Activated CD8-positive, alpha-beta T cell treated with anti-CD3 and anti-CD28 coated beads, Interleukin-2, amount 10 ng/mL, durations not matched to agents 7 days and 5 days (primary cell): ENCODE results near the gene PDE8B. TPM values are rescaled to one million over a fixed set of nuclear protein-coding genes. Genes with fewer than 3 reads are reported as not detected.
"Not testable (repeated sequence)": the region's sequence is repeated elsewhere in the genome, so short reads cannot be mapped to it uniquely, and the experiment has no call there.

Source experiments
- ATAC-seq: fragments of 150-1000 bp; cut with Tn5 transposase; one replicate; pipeline ENCODE4 v1.10.0; 2021; ENCODE audit warnings: moderate library complexity
- CTCF ChIA-PET: fragments of 350-600 bp; sonication (Branson Sonifier 250); formaldehyde crosslinking; loops from one replicate; lab custom pipeline; 2021; ENCODE audit warnings: antibody characterized with exemption; lab: Charles Lee
- POLR2A ChIA-PET: fragments of 350-600 bp; sonication (Branson Sonifier 250); formaldehyde crosslinking; loops from one replicate; lab custom pipeline; 2021; ENCODE audit warnings: antibody characterized with exemption; lab: Charles Lee
- DNase-seq: peaks from one replicate; pipeline ENCODE4 v3.0.0-alpha.2; 2020
- H3K27ac Mint-ChIP-seq: one replicate; pipeline ENCODE4 v1.8.0; 2021; ENCODE audit warnings: mild to moderate bottlenecking, mixed read lengths
- H3K27me3 Mint-ChIP-seq: one replicate; pipeline ENCODE4 v1.8.0; 2021; ENCODE audit warnings: low read depth, mixed read lengths
- H3K36me3 Mint-ChIP-seq: one replicate; pipeline ENCODE4 v1.8.0; 2021; ENCODE audit warnings: low read depth, mixed read lengths
- H3K4me1 Mint-ChIP-seq: one replicate; pipeline ENCODE4 v1.8.0; 2021; ENCODE audit warnings: low read depth, mixed read lengths
- H3K4me3 Mint-ChIP-seq: one replicate; pipeline ENCODE4 v1.8.0; 2021; ENCODE audit warnings: mild to moderate bottlenecking, mixed read lengths
- H3K9me3 Mint-ChIP-seq: one replicate; pipeline ENCODE4 v1.8.0; 2022; ENCODE audit warnings: mixed read lengths; ENCODE audit not compliant: insufficient read depth
- total RNA-seq, 2 experiments: library from RNA; stranded (reverse); gene quantifications; one replicate each; pipeline ENCODE4 v1.2.3, GENCODE V29; 2021

PDE8B gene
- total RNA-seq, 2 experiments from 2014 or later, result not detected

- DNase-seq (no peak), ATAC-seq (no peak)
- Mint-ChIP-seq H3K9me3 (no peaks in the 10 kb centered on the region), H3K27ac (no peak overlapping the region), H3K4me1 (peaks cover 5% of the 10 kb centered on the region), H3K27me3 (no peaks in the 10 kb centered on the region), H3K36me3 (no peaks in the 10 kb centered on the region), H3K4me3 (no peak overlapping the region)
- ChIA-PET CTCF (no interaction called here), POLR2A (no interaction called here)
Measured at GRCh38 chr5:77360973-77361372, 150.5 kb downstream of the PDE8B start.

- H3K9me3 Mint-ChIP-seq, result no peaks in the 10 kb centered on the region
- POLR2A ChIA-PET, result no interaction called here
- no peak overlapping the region for H3K27ac Mint-ChIP-seq
- ATAC-seq, result no peak
- no peaks in the 10 kb centered on the region for H3K36me3 Mint-ChIP-seq
- CTCF ChIA-PET, result no interaction called here
- no peaks in the 10 kb centered on the region for H3K4me1 Mint-ChIP-seq
- no peak for DNase-seq
- H3K4me3 Mint-ChIP-seq, result no peak overlapping the region
- H3K27me3 Mint-ChIP-seq, result peaks cover 4% of the 10 kb centered on the region
Measured at GRCh38 chr5:77366717-77367500, 156.4 kb downstream of the PDE8B start.

GRCh38 chr5:77367741-77368140, 157.3 kb downstream of the PDE8B start:
- DNase-seq, result no peak
- CTCF ChIA-PET, result no interaction called here
- no peak overlapping the region for H3K4me3 Mint-ChIP-seq
- no peaks in the 10 kb centered on the region for H3K9me3 Mint-ChIP-seq
- no peaks in the 10 kb centered on the region for H3K36me3 Mint-ChIP-seq
- H3K27ac Mint-ChIP-seq, result no peak overlapping the region
- H3K4me1 Mint-ChIP-seq, result no peaks in the 10 kb centered on the region
- POLR2A ChIA-PET, result no interaction called here
- H3K27me3 Mint-ChIP-seq, result peaks cover 4% of the 10 kb centered on the region
- no peak for ATAC-seq

GRCh38 chr5:77368367-77368766, 157.9 kb downstream of the PDE8B start:
- no peak for ATAC-seq
- ChIA-PET CTCF (no interaction called here), POLR2A (no interaction called here)
- H3K27me3 Mint-ChIP-seq, result peaks cover 4% of the 10 kb centered on the region
- no peaks in the 10 kb centered on the region for H3K36me3 Mint-ChIP-seq
- H3K4me1 Mint-ChIP-seq, result no peaks in the 10 kb centered on the region
- no peaks in the 10 kb centered on the region for H3K9me3 Mint-ChIP-seq
- no peak for DNase-seq
- no peak overlapping the region for H3K4me3 Mint-ChIP-seq
- no peak overlapping the region for H3K27ac Mint-ChIP-seq

DNA sequence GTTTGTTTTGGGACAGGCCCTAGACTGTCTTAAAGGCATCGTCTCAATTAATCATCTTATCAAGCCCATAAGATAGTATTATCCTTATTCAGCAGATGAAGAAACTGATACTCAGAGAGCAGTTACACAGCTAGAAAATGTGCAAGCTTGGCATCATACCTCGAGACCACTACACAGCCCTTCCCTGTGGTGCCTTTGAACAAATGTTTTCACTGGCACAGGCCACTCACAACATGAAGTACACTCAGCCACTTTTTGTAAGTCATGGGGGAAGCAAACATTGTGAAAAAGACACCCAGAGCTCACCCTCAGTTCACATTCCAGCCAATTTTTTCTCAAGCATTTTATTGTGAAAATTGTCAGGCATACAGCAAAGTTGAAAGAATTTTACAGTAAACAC, 159.1 kb downstream of the PDE8B start:
- CTCF ChIA-PET, result no interaction called here
- POLR2A ChIA-PET, result no interaction called here
- no peak for ATAC-seq
- Mint-ChIP-seq H3K27ac (no peak overlapping the region), H3K4me1 (no peaks in the 10 kb centered on the region), H3K4me3 (no peak overlapping the region), H3K36me3 (no peaks in the 10 kb centered on the region), H3K9me3 (no peaks in the 10 kb centered on the region), H3K27me3 (peaks cover 4% of the 10 kb centered on the region)
- no peak for DNase-seq

- ATAC-seq (no peak), DNase-seq (no peak)
- H3K36me3 Mint-ChIP-seq, result no peaks in the 10 kb centered on the region
- ChIA-PET POLR2A (no interaction called here), CTCF (no interaction called here)
- no peak overlapping the region for H3K4me3 Mint-ChIP-seq
- no peaks in the 10 kb centered on the region for H3K9me3 Mint-ChIP-seq
- peaks cover 10% of the 10 kb centered on the region for H3K4me1 Mint-ChIP-seq
- H3K27ac Mint-ChIP-seq, result no peak overlapping the region
- peaks cover 4% of the 10 kb centered on the region for H3K27me3 Mint-ChIP-seq
Measured at GRCh38 chr5:77374686-77375085, 164.2 kb downstream of the PDE8B start.

- ATAC-seq (no peak), DNase-seq (no peak)
- no peak overlapping the region for H3K27ac Mint-ChIP-seq
- POLR2A ChIA-PET, result interaction anchor here (0.6 kb wide), 1 partner anchor 738 kb away, joined by 3 read pairs; no protein-coding TSS in a partner anchor
- no peaks in the 10 kb centered on the region for H3K36me3 Mint-ChIP-seq
- no peaks in the 10 kb centered on the region for H3K9me3 Mint-ChIP-seq
- no peaks in the 10 kb centered on the region for H3K27me3 Mint-ChIP-seq
- H3K4me3 Mint-ChIP-seq, result no peak overlapping the region
- peaks cover 15% of the 10 kb centered on the region for H3K4me1 Mint-ChIP-seq
- CTCF ChIA-PET, result no interaction called here
Measured at GRCh38 chr5:77376609-77377300, 166.3 kb downstream of the PDE8B start.

DNA sequence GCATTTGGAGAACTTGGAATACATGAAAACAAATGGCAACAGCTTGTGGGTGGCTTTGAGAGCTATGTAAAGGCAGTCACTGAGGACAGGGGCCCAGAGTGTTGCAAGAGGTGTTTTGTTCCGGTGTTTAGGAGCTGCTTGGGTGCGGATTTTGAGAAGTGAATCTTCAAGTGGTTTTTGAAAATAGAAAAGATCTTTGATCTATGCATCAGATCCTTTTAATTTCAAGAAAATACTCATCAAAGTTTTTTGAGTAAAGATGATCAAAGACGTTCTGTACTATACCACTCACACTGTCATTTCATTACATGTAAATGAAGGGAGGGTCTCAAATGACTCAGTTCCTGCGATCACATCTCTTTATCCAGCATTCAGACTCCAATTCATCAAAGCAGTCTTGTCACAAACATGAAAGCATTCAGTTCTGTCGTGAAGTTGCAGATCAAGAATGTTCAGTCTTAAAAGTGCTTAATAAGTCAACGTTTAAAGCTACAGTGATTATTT, 169.1 kb downstream of the PDE8B start:
- POLR2A ChIA-PET, result no interaction called here
- Mint-ChIP-seq H3K36me3 (no peaks in the 10 kb centered on the region), H3K4me3 (no peak overlapping the region), H3K27ac (peak overlapping the region; percentile 44), H3K27me3 (no peaks in the 10 kb centered on the region), H3K4me1 (peaks cover 15% of the 10 kb centered on the region), H3K9me3 (no peaks in the 10 kb centered on the region)
- DNase-seq, result no peak
- peak; percentile 51 for ATAC-seq
- CTCF ChIA-PET, result interaction anchor here (0.6 to 1.0 kb wide), 2 partner anchors 9 to 349 kb away, joined by 4 read pairs; partner anchors contain the start of gene AGGF1

DNA sequence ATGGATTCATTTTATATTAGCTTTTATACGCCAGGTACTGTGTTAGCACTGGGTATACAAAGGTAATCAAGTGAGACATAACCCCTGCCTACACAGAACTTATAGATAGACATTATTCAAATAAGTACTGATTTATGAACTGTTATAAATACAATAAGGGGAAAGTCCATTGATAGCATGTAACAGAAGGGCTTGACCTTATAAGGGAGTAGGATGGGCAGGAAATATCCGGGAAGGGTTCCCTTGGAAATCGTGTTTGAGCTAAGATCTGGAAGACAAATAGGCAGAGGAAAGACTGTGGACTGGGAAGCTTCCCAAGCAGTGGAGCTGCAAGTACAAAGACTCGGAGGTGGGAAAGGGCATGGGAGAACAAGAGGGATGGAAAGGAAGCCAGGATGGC, 170.2 kb downstream of the PDE8B start:
- ChIA-PET POLR2A (no interaction called here), CTCF (no interaction called here)
- Mint-ChIP-seq H3K36me3 (no peaks in the 10 kb centered on the region), H3K27me3 (no peaks in the 10 kb centered on the region), H3K27ac (no peak overlapping the region), H3K9me3 (no peaks in the 10 kb centered on the region), H3K4me3 (no peak overlapping the region), H3K4me1 (peaks cover 15% of the 10 kb centered on the region)
- ATAC-seq (no peak), DNase-seq (no peak)

- H3K27me3 Mint-ChIP-seq, H3K27ac Mint-ChIP-seq, POLR2A ChIA-PET, H3K36me3 Mint-ChIP-seq, DNase-seq, H3K4me3 Mint-ChIP-seq, CTCF ChIA-PET, H3K9me3 Mint-ChIP-seq, ATAC-seq: not testable (repeated sequence)
- peaks cover 15% of the 10 kb centered on the region for H3K4me1 Mint-ChIP-seq
Measured at GRCh38 chr5:77383336-77383735, 172.9 kb downstream of the PDE8B start.

DNA sequence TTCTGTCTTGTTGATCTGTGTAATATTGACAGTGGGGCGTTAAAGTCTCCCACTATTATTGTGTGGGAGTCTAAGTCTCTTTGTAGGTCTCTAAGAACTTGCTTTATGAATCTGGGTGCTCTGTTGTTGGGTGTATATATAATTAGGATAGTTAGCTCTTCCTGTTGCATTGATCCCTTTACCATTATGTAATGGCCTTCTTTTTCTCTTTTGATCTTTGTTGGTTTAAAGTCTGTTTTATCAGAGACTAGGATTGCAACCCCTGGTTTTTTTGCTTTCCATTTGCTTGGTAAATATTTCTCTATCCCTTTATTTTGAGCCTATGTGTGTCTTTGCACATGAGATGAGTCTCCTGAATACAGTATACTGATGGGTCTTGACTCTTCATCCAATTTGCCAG, 175.9 kb downstream of the PDE8B start:
- H3K27ac Mint-ChIP-seq, H3K36me3 Mint-ChIP-seq, H3K4me1 Mint-ChIP-seq, H3K9me3 Mint-ChIP-seq, H3K27me3 Mint-ChIP-seq, POLR2A ChIA-PET, H3K4me3 Mint-ChIP-seq, DNase-seq, ATAC-seq: not testable (repeated sequence)
- CTCF ChIA-PET, result interaction anchor here (0.5 kb wide), 1 partner anchor 317 kb away, joined by 3 read pairs; no protein-coding TSS in a partner anchor

GRCh38 chr5:77389746-77390145, 179.3 kb downstream of the PDE8B start:
- DNase-seq, result no peak
- Mint-ChIP-seq H3K27ac (no peak overlapping the region), H3K9me3 (no peaks in the 10 kb centered on the region), H3K27me3 (peaks cover 7% of the 10 kb centered on the region), H3K4me3 (no peak overlapping the region), H3K4me1 (no peaks in the 10 kb centered on the region), H3K36me3 (no peaks in the 10 kb centered on the region)
- ChIA-PET POLR2A (no interaction called here), CTCF (no interaction called here)
- ATAC-seq, result no peak
